ENCODE measurements around the gene FOXP1. TPM values are rescaled to one million over a fixed set of nuclear protein-coding genes. Genes with fewer than 3 reads are reported as not detected.
A peak's percentile ranks its signal among the peaks of the same experiment; 100 is the strongest.

The FOXP1 gene
- 10 to 100 TPM; 36.1 to 56.0 (median 46.1) TPM for total RNA-seq
- polyA plus RNA-seq = 10 to 100 TPM in 1 of 2 donors, 1 to 10 TPM in 1; 4.8 to 26.0 TPM
- long read RNA-seq, donor 1, partial matches to known transcripts = 1 of 10 reads
- long read RNA-seq, donor 1, other reads (novel, unspliced or antisense) = 5 of 10 reads
- long read RNA-seq, donor 2, partial matches to known transcripts = 4 of 20 reads
- long read RNA-seq, donor 2, other reads (novel, unspliced or antisense) = 10 of 20 reads
- long read RNA-seq, donor 3, transcript FOXP1-273 (15 exons, 1,948 nt) = major isoform, 12 of 66 reads
- long read RNA-seq, donor 3, partial matches to known transcripts = 9 of 66 reads
- long read RNA-seq, donor 3, other reads (novel, unspliced or antisense) = 35 of 66 reads

- Histone ChIP-seq H3K9me3 (no peaks in the 10 kb centered on the region), H3K4me1 (peaks cover 0 to 48% (median 36%) of the 10 kb centered on the region in 9 donors)
- TF ChIP-seq, protein P1, sequence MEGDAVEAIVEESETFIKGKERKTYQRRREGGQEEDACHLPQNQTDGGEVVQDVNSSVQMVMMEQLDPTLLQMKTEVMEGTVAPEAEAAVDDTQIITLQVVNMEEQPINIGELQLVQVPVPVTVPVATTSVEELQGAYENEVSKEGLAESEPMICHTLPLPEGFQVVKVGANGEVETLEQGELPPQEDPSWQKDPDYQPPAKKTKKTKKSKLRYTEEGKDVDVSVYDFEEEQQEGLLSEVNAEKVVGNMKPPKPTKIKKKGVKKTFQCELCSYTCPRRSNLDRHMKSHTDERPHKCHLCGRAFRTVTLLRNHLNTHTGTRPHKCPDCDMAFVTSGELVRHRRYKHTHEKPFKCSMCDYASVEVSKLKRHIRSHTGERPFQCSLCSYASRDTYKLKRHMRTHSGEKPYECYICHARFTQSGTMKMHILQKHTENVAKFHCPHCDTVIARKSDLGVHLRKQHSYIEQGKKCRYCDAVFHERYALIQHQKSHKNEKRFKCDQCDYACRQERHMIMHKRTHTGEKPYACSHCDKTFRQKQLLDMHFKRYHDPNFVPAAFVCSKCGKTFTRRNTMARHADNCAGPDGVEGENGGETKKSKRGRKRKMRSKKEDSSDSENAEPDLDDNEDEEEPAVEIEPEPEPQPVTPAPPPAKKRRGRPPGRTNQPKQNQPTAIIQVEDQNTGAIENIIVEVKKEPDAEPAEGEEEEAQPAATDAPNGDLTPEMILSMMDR (IDR thresholded peaks at IDR 0.05) = no peak
Measured at GRCh38 chr3:71583566-71584393, at the start of gene FOXP1. FOXP1 (minus strand) TSS chr3:71583728; CDS start chr3:71198381, 385,347 bp downstream.

DNA sequence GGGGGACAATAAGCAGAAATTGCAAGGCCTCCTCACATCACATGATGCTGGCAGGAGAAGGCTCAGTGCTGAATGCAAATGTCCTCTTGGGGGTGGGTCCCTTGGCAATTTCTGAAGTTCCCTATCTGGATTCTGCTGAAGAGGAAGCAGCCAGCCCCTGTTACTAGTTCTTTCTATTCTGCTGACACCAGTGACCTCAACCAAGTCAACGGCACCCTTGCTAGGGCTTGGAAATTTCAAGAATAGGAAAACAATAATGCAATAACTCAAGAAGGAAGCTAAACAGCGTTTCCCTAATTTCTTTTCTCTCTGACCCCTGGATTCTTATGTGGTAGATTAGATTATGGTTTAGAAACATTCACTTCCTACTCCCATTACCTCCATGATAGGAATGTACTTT is 46.2 kb upstream of the FOXP1 start:
- TF ChIP-seq, protein P1 (IDR thresholded peaks at IDR 0.05) = no peak
- H3K27me3 ChIP-seq = no peaks in the 10 kb centered on the region
- H3K4me1 ChIP-seq = peaks cover 0 to 19% (median 0%) of the 10 kb centered on the region in 9 donors
- H3K4me3 ChIP-seq = no peak overlapping the region
- H3K9me3 ChIP-seq = no peaks in the 10 kb centered on the region
- intact Hi-C loops (cut with DNase I) = no loop called here
- ATAC-seq = peak in 5 of 8 donors; percentile 45 to 67 (median 64)
- 38 to 47% methylated on average over 2 of the region's 2 CpGs for WGBS, 2 donors
- peak in 1 of 2 donors; percentile 22 for DNase-seq
- no peaks in the 10 kb centered on the region for H3K36me3 ChIP-seq
- peak overlapping the region in 1 of 10 donors; percentile 72 for H3K27ac ChIP-seq

More at GRCh38 chr3:71583566-71584393, at the start of gene FOXP1:
- peak; percentile 65 to 84 (median 72) for ATAC-seq
- no peaks in the 10 kb centered on the region for H3K36me3 ChIP-seq
- peak within 1 kb of the TSS; percentile 63 to 93 (median 81) for H3K4me3 ChIP-seq
- peak within 1 kb of the TSS; percentile 95 to 99 (median 98) for H3K27ac ChIP-seq
- no peaks in the 10 kb centered on the region for H3K27me3 ChIP-seq
- peak; percentile 75 to 84 for DNase-seq
- intact Hi-C loops (cut with DNase I) = loop anchor here in 8 of 10 donors (2.0 to 10.0 kb wide), 21 partner anchors 139 to 1029 kb away; no protein-coding TSS in a partner anchor
- WGBS, 2 donors = 1% methylated on average over 72 to 75 of the region's 75 CpGs

GRCh38 chr3:71629289-71629688 is 45.8 kb upstream of the FOXP1 start:
- H3K9me3 ChIP-seq = no peaks in the 10 kb centered on the region
- ATAC-seq = no peak
- H3K4me3 ChIP-seq = no peak overlapping the region
- H3K27me3 ChIP-seq = no peaks in the 10 kb centered on the region
- WGBS, 2 donors = 69 to 75% methylated on average over 8 of the region's 8 CpGs
- H3K27ac ChIP-seq = peak overlapping the region in 1 of 10 donors; percentile 72
- H3K36me3 ChIP-seq = no peaks in the 10 kb centered on the region
- TF ChIP-seq, protein P1 (IDR thresholded peaks at IDR 0.05) = no peak
- intact Hi-C loops (cut with DNase I) = no loop called here
- peaks cover 0 to 19% (median 0%) of the 10 kb centered on the region in 9 donors for H3K4me1 ChIP-seq
- no peak for DNase-seq

GRCh38 chr3:71628522-71628921 is 45.0 kb upstream of the FOXP1 start:
- H3K9me3 ChIP-seq = no peaks in the 10 kb centered on the region
- DNase-seq (no peak), ATAC-seq (no peak)
- WGBS, 2 donors = 75 to 78% methylated on average over 6 of the region's 6 CpGs
- intact Hi-C loops (cut with DNase I) = no loop called here
- H3K4me1 ChIP-seq = peaks cover 0 to 19% (median 0%) of the 10 kb centered on the region in 9 donors
- H3K36me3 ChIP-seq = no peaks in the 10 kb centered on the region
- no peaks in the 10 kb centered on the region for H3K27me3 ChIP-seq
- H3K4me3 ChIP-seq = no peak overlapping the region
- H3K27ac ChIP-seq = no peak overlapping the region
- TF ChIP-seq, protein P1 (IDR thresholded peaks at IDR 0.05) = no peak

Measured in heart right ventricle (tissue), 16 donors.